Lower lobe of right lung (tissue), 2 donors: ENCODE data around the gene CFAP53. TPM values are rescaled to one million over a fixed set of nuclear protein-coding genes. Genes with fewer than 3 reads are reported as not detected.
"Not testable (repeated sequence)": the region's sequence is repeated elsewhere in the genome, so short reads cannot be mapped to it uniquely, and the experiment has no call there.

ENCODE experiments used
- ATAC-seq, 2 donors: fragments of 200-7000 bp; cut with Tn5 transposase; one replicate each; pipeline ENCODE4 v1.9.1; 2020 to 2022; ENCODE audit warnings: mild to moderate bottlenecking in 2 of 2, moderate library complexity in 2 of 2
- DNase-seq: peaks from one replicate; pipeline ENCODE4 v3.0.0-alpha.2; 2020
- H3K27ac ChIP-seq: fragments of 200-600 bp; one replicate; pipeline ENCODE4 v1.8.0; 2022
- H3K27me3 ChIP-seq: fragments of 200-600 bp; one replicate; pipeline ENCODE4 v1.8.0; 2022; ENCODE audit warnings: low read depth
- H3K36me3 ChIP-seq: fragments of 200-600 bp; one replicate; pipeline ENCODE4 v1.8.0; 2022; ENCODE audit warnings: mild to moderate bottlenecking
- H3K4me1 ChIP-seq: fragments of 200-600 bp; one replicate; pipeline ENCODE4 v1.8.0; 2022
- H3K4me3 ChIP-seq: fragments of 200-600 bp; one replicate; pipeline ENCODE4 v1.8.0; 2022; ENCODE audit warnings: mild to moderate bottlenecking
- H3K9me3 ChIP-seq: fragments of 200-600 bp; one replicate; pipeline ENCODE4 v1.8.0; 2022
- intact Hi-C: fragments of 100-400 bp; cut with DNase I; formaldehyde crosslinking; loops from one replicate; pipeline ENCODE4 v1.11.0; 2022
- total RNA-seq: library from RNA; stranded (reverse); fragmentation: NEBNext Ultra II Directional; extraction: Animal tissue kit (Norgen Biotek cat#: 25700); gene quantifications from one replicate; pipeline ENCODE4 v1.2.1, GENCODE V29; 2021
- TF ChIP-seq, protein P1 (sequence below): fragments of 200-600 bp; IDR thresholded peaks from one replicate; pipeline ENCODE4 v1.8.0; 2022; ENCODE audit warnings: antibody characterized with exemption, mild to moderate bottlenecking
- donor health status: DM: no; HTN: yes; CAD: no; lungs with severe emphysema.

Gene CFAP53
- total RNA-seq, 1 donor from 2014 or later = 3.7 TPM

DNA sequence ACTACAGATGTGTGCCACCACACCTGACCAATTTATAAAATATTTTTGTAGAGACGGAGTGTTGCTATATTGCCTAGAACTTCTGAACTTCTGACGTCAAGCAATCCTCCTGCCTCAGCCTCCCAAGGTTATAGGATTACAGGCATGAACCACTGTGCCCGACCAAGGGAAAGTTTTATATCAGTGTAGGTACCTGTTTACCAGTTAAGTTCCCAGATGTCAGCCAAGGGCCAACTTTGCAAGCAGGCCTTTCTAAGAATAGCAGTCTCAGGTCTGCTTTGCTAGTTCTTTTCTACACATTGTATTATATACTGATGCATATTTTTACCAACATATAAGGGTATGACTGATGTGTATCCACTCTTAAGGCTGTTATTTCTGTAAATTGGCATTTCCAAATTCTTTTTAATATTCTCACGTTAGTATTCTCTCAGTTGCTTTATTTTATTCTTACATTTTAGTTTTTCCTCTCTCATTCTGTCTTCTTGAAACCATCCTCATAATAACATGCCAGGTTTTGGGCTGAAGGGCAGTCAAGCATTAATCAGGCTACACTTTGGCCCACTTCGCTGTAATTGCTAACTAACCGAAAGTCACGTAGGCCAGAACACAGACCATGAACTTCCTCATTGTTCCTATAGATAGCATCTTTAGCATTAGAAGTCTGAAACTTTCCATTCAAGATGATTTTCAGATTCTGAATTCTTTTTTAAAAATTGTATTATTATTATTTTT lies 46.2 kb upstream of the CFAP53 start:
- TF ChIP-seq, protein P1, sequence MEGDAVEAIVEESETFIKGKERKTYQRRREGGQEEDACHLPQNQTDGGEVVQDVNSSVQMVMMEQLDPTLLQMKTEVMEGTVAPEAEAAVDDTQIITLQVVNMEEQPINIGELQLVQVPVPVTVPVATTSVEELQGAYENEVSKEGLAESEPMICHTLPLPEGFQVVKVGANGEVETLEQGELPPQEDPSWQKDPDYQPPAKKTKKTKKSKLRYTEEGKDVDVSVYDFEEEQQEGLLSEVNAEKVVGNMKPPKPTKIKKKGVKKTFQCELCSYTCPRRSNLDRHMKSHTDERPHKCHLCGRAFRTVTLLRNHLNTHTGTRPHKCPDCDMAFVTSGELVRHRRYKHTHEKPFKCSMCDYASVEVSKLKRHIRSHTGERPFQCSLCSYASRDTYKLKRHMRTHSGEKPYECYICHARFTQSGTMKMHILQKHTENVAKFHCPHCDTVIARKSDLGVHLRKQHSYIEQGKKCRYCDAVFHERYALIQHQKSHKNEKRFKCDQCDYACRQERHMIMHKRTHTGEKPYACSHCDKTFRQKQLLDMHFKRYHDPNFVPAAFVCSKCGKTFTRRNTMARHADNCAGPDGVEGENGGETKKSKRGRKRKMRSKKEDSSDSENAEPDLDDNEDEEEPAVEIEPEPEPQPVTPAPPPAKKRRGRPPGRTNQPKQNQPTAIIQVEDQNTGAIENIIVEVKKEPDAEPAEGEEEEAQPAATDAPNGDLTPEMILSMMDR = no peak
- Histone ChIP-seq H3K4me3 (no peak overlapping the region), H3K36me3 (no peaks in the 10 kb centered on the region), H3K27me3 (peaks cover 24% of the 10 kb centered on the region), H3K9me3 (no peaks in the 10 kb centered on the region), H3K27ac (no peak overlapping the region), H3K4me1 (peaks cover 9% of the 10 kb centered on the region)
- ATAC-seq (no peak), DNase-seq (no peak)
- intact Hi-C loops = no loop called here

DNA sequence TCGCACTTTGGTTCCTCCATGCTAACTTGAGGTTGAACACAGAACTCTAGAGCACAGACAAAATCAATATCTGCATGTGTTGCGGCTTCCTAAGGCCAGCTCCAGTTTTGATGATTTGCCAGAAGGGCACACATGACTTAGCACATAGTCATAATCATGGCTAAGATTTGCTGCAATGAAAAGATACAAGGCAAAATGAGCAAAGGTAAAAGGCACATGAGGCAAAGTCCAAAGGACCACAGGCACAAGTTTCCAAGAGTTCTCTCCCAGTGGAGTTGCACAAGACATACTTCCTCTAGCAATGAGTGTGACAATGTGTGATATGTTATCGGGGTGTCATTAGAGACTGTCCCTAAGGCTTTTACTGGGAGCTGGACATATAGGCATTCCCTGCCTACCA lies 45.4 kb upstream of the CFAP53 start:
- no peak for DNase-seq
- intact Hi-C loops = no loop called here

DNA sequence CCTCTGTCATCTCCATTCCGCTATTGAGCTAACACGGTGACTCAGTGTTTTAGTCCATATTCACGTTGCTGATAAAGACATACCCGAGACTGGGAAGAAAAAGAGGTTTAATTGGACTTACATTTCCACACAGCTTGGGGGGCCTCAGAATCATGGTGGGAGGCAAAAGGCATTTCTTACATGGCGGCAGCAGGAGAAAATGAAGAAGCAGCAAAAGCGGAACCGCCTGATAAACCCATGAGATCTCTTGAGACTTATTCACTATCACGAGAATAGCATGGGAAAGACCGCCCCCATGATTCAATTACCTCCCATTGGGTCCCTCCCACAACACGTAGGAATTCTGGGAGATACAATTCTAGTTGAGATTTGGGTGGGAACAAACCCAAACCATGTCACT lies 43.8 kb upstream of the CFAP53 start:
- Histone ChIP-seq H3K4me1 (peaks cover 16% of the 10 kb centered on the region), H3K4me3 (no peak overlapping the region), H3K27me3 (peaks cover 22% of the 10 kb centered on the region), H3K9me3 (no peaks in the 10 kb centered on the region), H3K36me3 (no peaks in the 10 kb centered on the region), H3K27ac (no peak overlapping the region)
- intact Hi-C loops = no loop called here
- DNase-seq (no peak), ATAC-seq (no peak)
- TF ChIP-seq, protein P1 = no peak

More for the DNA sequence above, 45.4 kb upstream of the CFAP53 start:
- Histone ChIP-seq H3K27me3 (peaks cover 22% of the 10 kb centered on the region), H3K9me3 (no peaks in the 10 kb centered on the region), H3K36me3 (no peaks in the 10 kb centered on the region), H3K4me1 (peaks cover 16% of the 10 kb centered on the region), H3K4me3 (no peak overlapping the region), H3K27ac (no peak overlapping the region)
- TF ChIP-seq, protein P1 = no peak
- no peak for ATAC-seq

DNA sequence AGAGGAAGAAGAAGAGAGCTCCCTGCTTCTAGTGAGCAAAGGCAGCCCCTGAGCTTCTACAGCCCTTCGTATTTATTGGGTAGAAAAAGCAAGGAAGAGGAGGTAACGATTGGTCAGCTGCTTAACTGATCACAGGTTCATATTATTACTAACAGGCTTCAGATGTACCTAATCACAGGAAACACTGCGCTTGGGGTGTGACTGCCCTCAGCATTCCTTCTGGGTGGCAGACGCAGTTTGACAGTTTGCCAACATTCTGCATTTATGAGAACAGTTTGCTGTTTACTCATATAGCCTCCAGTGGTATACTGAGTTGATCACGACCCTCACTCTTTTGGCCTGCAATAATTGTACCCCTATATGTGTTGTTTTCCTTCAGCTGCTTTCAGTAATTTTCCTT lies 42.6 kb upstream of the CFAP53 start:
- ATAC-seq, DNase-seq, intact Hi-C loops, H3K36me3 ChIP-seq, H3K4me3 ChIP-seq, H3K9me3 ChIP-seq, H3K27ac ChIP-seq: not testable (repeated sequence)
- Histone ChIP-seq H3K27me3 (peaks cover 28% of the 10 kb centered on the region), H3K4me1 (peaks cover 16% of the 10 kb centered on the region)

DNA sequence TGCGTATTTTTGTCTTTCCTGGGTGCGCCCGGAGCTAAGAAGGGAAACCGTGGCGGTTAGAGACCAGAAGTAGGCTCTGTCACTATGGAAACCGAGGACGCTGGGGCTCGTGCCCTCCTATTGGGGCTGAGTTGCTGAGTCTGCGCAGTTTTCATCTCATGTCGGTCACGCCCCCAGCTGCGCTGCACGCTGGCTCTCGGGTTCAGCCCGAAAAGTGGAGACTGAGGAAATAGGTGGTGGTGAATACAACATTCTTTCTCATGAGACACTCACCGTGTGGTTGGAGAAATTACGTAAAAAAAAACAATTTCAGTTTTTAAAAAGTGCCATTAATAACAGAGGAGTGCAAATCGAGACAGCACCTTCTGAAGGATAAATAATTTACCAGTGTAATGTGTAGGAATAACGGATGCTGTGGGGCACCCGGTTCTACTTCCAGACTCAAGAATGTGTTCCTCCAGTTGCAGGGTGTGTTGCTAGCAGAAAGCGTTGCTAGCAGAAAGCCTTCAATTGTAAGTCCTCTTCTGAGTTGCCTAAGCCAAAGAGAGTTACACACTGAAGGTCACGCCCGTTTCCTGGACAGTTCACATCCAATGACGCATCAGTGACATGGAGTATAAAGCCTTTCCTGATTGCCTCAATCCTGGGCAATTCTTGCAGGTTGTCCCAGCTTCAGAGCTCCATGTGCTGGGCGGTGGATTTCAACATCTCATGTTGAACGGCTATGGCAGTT lies 41.6 kb upstream of the CFAP53 start:
- TF ChIP-seq, protein P1 = no peak
- Histone ChIP-seq H3K27ac (peak overlapping the region; percentile 43), H3K4me3 (peak overlapping the region; percentile 54), H3K27me3 (peaks cover 35% of the 10 kb centered on the region), H3K4me1 (peaks cover 16% of the 10 kb centered on the region), H3K36me3 (no peaks in the 10 kb centered on the region), H3K9me3 (no peaks in the 10 kb centered on the region)
- intact Hi-C loops = no loop called here
- DNase-seq (peak; percentile 94), ATAC-seq (peak; percentile 96 to 98)

DNA sequence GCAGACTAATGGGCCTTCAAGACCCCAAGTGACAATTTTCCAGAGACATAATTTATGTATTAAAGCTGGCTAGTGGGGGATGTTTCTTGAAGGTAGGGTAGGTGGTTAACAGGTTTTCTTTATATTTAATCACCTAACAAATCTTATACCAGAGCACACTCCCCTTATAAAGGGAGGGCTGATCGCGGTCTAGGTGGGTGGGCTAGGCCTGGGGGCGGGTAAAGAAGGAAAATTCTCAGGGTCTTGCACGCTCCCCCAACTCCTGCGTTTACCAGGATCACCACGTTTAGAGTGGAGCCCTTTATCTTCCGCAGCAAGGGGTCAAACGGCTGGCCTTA lies 41.1 kb upstream of the CFAP53 start:
- Histone ChIP-seq H3K27ac (peak overlapping the region; percentile 8), H3K9me3 (no peaks in the 10 kb centered on the region), H3K27me3 (peaks cover 40% of the 10 kb centered on the region), H3K36me3 (no peaks in the 10 kb centered on the region), H3K4me3 (peak overlapping the region; percentile 54), H3K4me1 (peaks cover 16% of the 10 kb centered on the region)
- TF ChIP-seq, protein P1 = no peak
- intact Hi-C loops = no loop called here
- DNase-seq (no peak), ATAC-seq (no peak)
